Mucosa of descending colon (tissue), 3 donors: ENCODE measurements around the gene ACOT12. TPM values are rescaled to one million over a fixed set of nuclear protein-coding genes. Genes with fewer than 3 reads are reported as not detected.

Experiments used
- ATAC-seq: fragments of 200-7000 bp; cut with Tn5 transposase; one replicate; pipeline ENCODE4 v1.9.1; 2020; ENCODE audit warnings: mild to moderate bottlenecking, moderate library complexity
- DNase-seq, 3 donors: peaks; one replicate each; pipeline ENCODE4 v3.0.0-alpha.2; 2020
- H3K36me3 ChIP-seq: fragments of 200-600 bp; one replicate; pipeline ENCODE4 v1.8.0; 2021; ENCODE audit warnings: low read depth, mild to moderate bottlenecking
- H3K4me1 ChIP-seq: fragments of 200-600 bp; one replicate; pipeline ENCODE4 v1.8.0; 2021; ENCODE audit warnings: low read depth, mild to moderate bottlenecking
- H3K4me3 ChIP-seq: fragments of 200-600 bp; one replicate; pipeline ENCODE4 v1.8.0; 2021; ENCODE audit warnings: mild to moderate bottlenecking
- H3K9me3 ChIP-seq: fragments of 200-600 bp; one replicate; pipeline ENCODE4 v1.8.0; 2021; ENCODE audit warnings: mild to moderate bottlenecking
- CTCF ChIP-seq: fragments of 200-600 bp; IDR thresholded peaks from one replicate; pipeline ENCODE4 v1.8.0; 2022; ENCODE audit warnings: antibody characterized with exemption, mild to moderate bottlenecking
- intact Hi-C, 2 donors: fragments of 100-400 bp; cut with DNase I in 1 of 2; cut with micrococcal nuclease in 1 of 2; formaldehyde crosslinking; loops; one replicate each; pipeline versions ENCODE4 v1.11.0 to v1.11.1; 2022; cut with DNase I, micrococcal nuclease
- total RNA-seq, 3 donors: library from RNA; stranded (reverse); fragmentation: NEBNext Ultra II Directional in 2 of 3; extraction: Animal tissue kit (Norgen Biotek cat#: 25700) in 2 of 3; gene quantifications; one replicate each; pipeline versions ENCODE4 v1.2.1 to v1.2.4, GENCODE V29; 2021 to 2023
- donor health status: DM: no; HTN: no; CAD: no; lungs with moderate emphysema.
- donor health status: DM: no; HTN: no; CAD: no.
- donor health status: DM: no; HTN: yes; CAD: no.

ACOT12 gene
- total RNA-seq, 3 donors from 2014 or later: not detected

GRCh38 chr5:81428446-81428845, 34.5 kb upstream of the ACOT12 start:
- intact Hi-C loops: loop anchor here in 1 of 2 donors (10.0 kb wide), 2 partner anchors 416 to 796 kb away; no protein-coding TSS in a partner anchor
- H3K9me3 ChIP-seq: no peaks in the 10 kb centered on the region

GRCh38 chr5:81427566-81427965, 33.6 kb upstream of the ACOT12 start:
- no peak overlapping the region for H3K4me3 ChIP-seq
- no peaks in the 10 kb centered on the region for H3K9me3 ChIP-seq
- no peak for DNase-seq
- intact Hi-C loops: loop anchor here in 1 of 2 donors (10.0 kb wide), 2 partner anchors 417 to 797 kb away; no protein-coding TSS in a partner anchor
- no peaks in the 10 kb centered on the region for H3K36me3 ChIP-seq
- no peak for ATAC-seq
- no peaks in the 10 kb centered on the region for H3K4me1 ChIP-seq
- TF ChIP-seq CTCF: no peak

More at GRCh38 chr5:81428446-81428845, 34.5 kb upstream of the ACOT12 start:
- TF ChIP-seq CTCF: no peak
- H3K4me3 ChIP-seq: no peak overlapping the region
- no peaks in the 10 kb centered on the region for H3K36me3 ChIP-seq
- no peak for ATAC-seq
- no peak for DNase-seq
- H3K4me1 ChIP-seq: no peaks in the 10 kb centered on the region

- ATAC-seq: no peak
- intact Hi-C loops: loop anchor here in 1 of 2 donors (10.0 kb wide), 2 partner anchors 418 to 798 kb away; no protein-coding TSS in a partner anchor
- TF ChIP-seq CTCF: no peak
- H3K9me3 ChIP-seq: no peaks in the 10 kb centered on the region
- H3K4me3 ChIP-seq: no peak overlapping the region
- no peak for DNase-seq
- H3K36me3 ChIP-seq: no peaks in the 10 kb centered on the region
- H3K4me1 ChIP-seq: no peaks in the 10 kb centered on the region
Observed at GRCh38 chr5:81426359-81427030, 32.6 kb upstream of the ACOT12 start.

- ATAC-seq (no peak), DNase-seq (no peak)
- Histone ChIP-seq H3K9me3 (no peaks in the 10 kb centered on the region), H3K36me3 (no peaks in the 10 kb centered on the region), H3K4me3 (no peak overlapping the region), H3K4me1 (no peaks in the 10 kb centered on the region)
- TF ChIP-seq CTCF: no peak
- intact Hi-C loops: loop anchor here in 1 of 2 donors (10.0 kb wide), 2 partner anchors 419 to 799 kb away; no protein-coding TSS in a partner anchor
Observed at GRCh38 chr5:81425569-81425968, 31.6 kb upstream of the ACOT12 start.

GRCh38 chr5:81424728-81425127, 30.8 kb upstream of the ACOT12 start:
- H3K36me3 ChIP-seq: no peaks in the 10 kb centered on the region
- no peak for TF ChIP-seq CTCF
- H3K4me3 ChIP-seq: no peak overlapping the region
- no peak for ATAC-seq
- H3K9me3 ChIP-seq: no peaks in the 10 kb centered on the region
- no peaks in the 10 kb centered on the region for H3K4me1 ChIP-seq
- intact Hi-C loops: loop anchor here in 1 of 2 donors (10.0 kb wide), 2 partner anchors 420 to 800 kb away; no protein-coding TSS in a partner anchor
- DNase-seq: no peak
